Ovary (tissue), 3 donors: ENCODE results near the gene LIPN.

Experiments used
- CTCF ChIP-seq, 3 donors: fragments of 450-650 bp in 2 of 3; fragments of 200-600 bp in 1 of 3; IDR thresholded peaks; one replicate each; pipeline versions ENCODE4 v1.5.1 to v1.8.0; 2016 to 2022; ENCODE audit warnings: antibody characterized with exemption in 3 of 3, mild to moderate bottlenecking in 1 of 3
- EP300 ChIP-seq: sonication (generic); formaldehyde crosslinking; IDR thresholded peaks from one replicate; pipeline ENCODE4 v1.6.1; 2017; ENCODE audit warnings: antibody characterized with exemption
- POLR2A ChIP-seq: fragments of 450-650 bp; IDR thresholded peaks from one replicate; pipeline ENCODE4 v1.6.1; 2017; ENCODE audit warnings: antibody characterized with exemption, mild to moderate bottlenecking, moderate library complexity
- donor health status: DM: no; HTN: no; CAD: no.

GRCh38 chr10:88731296-88731695, 28.5 kb upstream of the LIPN start:
- TF ChIP-seq CTCF (IDR thresholded peaks at IDR 0.05), result no peak
- no peak for TF ChIP-seq POLR2A
- TF ChIP-seq EP300, result no peak
